Stimulated activated CD4-positive, alpha-beta T cell treated with anti-CD3 and anti-CD28 coated beads, Interleukin-4, amount 100 ng/mL, for 1 hour (primary cell): ENCODE data around the gene ALG2.

Experiments
- DNase-seq: peaks from one replicate; pipeline ENCODE4 v3.0.0-alpha.2; 2020

ALG2 gene

GRCh38 chr9:99190597-99191283 lies 31.0 kb downstream of the ALG2 start:
- DNase-seq: no peak

DNA sequence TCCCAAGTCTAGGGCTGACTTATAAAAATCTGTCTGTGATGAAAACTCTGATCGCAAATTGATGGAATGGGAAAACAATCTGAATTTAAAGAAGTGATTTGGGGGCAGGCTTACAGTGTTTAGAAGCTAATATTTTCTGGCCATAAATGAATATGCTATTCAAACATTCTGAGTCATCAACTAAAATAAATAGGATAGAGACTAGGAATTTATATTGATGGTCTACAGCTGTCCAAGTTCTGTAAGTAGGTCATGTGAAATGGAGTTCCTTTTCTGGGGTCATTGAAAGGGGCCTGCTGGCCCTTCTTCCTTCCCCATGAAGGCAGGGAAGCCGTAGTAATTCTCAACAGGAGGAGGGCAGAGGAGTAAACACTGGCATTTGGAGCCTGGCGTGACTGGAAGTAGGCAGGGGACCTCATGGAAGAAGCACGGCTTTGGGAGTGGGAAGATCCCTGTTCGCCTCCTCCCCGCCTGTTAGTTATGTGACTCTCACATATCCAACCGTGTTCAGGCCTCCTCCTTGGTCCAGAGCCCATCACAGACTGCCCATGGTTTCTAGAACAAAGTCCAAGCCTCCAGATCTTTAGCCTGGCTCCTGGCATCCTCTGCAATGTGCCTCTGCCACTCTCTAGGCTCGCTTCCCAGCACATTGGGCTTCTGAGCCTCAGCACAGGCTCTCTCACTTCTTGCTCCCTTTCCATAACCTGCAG lies 31.7 kb downstream of the ALG2 start:
- DNase-seq: no peak

- no peak for DNase-seq
Measured at GRCh38 chr9:99189186-99189585, 32.6 kb downstream of the ALG2 start.

DNA sequence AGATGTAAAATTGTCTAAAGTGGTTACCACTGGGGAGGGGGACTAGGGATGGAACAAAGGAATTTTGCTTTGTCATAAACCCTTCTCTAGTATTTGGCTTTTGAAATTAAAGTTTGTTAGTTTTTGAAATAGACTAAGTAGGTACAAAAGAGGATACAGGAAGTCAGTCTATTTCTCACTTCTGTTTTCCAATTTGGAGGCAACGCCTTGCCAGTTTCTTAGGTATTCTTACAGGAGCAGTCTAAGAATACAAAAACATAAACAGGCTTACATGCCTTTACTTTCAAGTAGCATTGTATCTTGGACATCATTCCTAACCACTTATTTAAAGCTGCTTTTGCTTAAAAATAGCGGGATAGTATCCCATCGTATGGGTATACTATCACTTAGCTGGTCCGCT lies 34.4 kb downstream of the ALG2 start:
- no peak for DNase-seq

GRCh38 chr9:99185934-99186333 lies 35.8 kb downstream of the ALG2 start:
- DNase-seq: no peak

DNA sequence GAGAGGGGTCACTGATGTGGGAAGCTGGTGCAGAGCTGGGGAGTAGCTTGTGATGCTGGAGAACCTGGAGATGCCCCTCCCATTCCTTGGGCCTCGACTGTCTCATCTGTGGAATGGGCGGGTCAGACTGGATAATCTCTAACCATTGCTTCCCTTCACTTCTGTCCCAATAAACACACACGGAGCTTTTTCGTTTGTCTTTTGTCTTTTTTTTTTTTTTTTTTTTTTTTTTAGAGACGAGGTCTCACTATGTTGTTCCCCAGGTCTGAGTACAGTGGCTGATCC lies 36.5 kb downstream of the ALG2 start:
- no peak for DNase-seq

- peak; percentile 71 for DNase-seq
Measured at GRCh38 chr9:99184475-99185347, 37.0 kb downstream of the ALG2 start.

DNA sequence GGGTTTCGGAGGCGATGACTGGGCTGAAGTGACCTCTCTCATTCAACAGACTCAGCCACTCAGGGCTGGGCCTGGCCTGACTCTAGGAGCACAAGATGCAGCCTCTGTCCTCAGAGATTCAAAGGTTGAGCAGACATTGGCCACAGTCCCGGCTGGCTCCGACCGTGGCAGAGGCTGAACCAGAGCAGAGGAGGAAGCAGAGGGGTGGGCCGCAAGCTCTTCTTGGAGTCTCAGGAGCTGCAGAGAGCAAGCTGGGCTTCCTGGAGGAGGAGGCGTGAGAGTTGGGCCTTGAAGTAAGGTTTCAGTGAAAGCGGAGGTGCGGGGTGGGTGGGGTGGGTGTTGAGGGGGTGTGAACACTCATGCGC lies 37.6 kb downstream of the ALG2 start:
- no peak for DNase-seq

DNA sequence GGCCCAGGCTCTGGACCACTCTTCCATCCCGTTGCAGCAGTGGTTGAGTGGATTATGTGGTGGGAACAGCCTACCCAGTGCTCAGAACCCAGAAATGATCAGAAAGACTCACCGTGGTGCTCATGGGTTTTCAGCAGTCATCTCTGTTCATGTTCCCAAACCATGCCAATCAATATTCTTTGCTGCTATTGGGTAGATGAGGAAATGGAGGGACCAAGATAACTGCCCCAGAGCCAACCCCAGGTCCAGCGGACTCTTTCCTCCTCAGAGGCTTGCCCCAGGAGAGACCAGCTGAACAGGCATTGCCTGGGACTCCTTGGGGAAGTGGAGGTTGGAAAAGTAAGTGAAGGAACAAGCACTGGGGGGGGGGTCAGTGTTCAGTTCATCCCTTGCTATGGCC lies 38.1 kb downstream of the ALG2 start:
- no peak for DNase-seq

- no peak for DNase-seq
Measured at GRCh38 chr9:99182356-99182755, 39.4 kb downstream of the ALG2 start.

DNA sequence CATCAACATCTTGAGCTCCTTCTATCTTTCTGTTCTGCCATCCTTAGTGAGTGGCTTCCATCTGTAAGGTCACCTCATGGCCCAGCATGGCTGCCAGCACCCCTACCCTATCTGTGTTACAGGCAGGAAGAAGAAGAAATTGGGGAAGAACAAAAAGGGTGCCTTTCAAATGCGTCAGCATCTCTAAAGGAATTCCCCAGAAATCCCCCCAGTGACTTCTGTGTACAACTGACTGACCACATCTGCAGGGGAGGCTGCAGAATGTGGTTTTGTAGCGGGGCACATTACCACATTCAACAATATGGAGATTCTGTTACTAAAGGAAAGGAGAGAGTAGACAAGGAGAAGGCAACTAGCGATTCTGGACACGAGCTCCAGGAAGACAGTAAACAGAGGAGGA lies 40.1 kb downstream of the ALG2 start:
- DNase-seq: no peak

DNA sequence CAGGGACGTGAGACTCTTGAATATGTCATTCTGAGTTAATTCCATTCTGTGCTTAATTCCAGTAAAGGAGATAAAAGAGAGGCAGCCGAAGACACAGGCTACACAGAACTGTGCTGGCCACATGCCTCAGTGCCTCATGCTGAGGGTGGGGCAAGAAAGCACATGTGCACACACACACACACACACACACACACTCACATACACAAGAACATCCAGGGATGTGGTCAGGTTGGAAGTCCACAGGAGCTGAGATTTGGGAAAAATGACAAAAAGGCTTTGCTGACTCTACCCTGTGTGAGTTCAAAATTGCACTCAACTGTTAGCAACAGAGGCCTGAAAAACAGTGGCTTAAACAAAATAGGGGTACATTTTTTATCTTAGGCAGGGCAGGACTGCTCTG lies 40.5 kb downstream of the ALG2 start:
- no peak for DNase-seq

- no peak for DNase-seq
Measured at GRCh38 chr9:99180662-99181061, 41.1 kb downstream of the ALG2 start.

GRCh38 chr9:99180199-99180598 lies 41.5 kb downstream of the ALG2 start:
- DNase-seq: no peak

- no peak for DNase-seq
Measured at GRCh38 chr9:99178912-99179872, 42.5 kb downstream of the ALG2 start.

DNA sequence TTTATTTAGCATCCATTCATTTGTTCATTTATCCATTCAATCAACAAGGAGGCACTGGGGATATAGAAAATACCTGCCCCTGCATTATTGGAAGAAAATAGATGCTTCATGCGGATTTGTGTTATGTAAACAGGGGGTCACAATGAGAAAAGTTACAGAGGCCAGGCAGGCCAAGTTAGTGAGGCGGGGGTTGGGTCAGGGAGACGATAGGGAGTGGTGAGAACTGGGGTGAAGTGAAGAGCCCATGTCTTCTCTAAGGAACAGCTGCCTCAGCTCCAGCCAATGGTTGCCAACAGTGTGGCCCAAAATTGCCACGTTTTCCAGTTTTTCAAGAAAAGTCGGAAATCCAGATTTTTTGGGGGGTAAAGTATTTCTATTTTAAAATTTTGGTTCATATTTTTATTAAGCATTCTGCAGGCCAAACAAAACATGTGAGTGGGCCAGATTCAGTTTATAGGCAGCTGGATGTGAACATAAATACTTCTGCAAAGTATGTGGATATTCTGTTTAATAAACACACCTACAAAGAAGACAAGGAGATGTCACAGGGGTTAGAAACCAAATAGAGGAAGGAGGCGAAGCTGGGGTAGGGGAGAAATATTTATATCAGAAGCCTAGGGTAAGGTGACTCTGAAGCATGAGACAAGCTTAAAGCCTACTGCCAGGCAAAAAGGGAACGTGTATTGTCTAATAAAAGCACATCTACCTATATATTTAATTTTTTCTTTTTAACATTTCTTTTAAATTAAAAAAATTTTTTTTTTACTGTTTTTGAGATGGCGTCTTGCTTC lies 44.0 kb downstream of the ALG2 start:
- no peak for DNase-seq

DNA sequence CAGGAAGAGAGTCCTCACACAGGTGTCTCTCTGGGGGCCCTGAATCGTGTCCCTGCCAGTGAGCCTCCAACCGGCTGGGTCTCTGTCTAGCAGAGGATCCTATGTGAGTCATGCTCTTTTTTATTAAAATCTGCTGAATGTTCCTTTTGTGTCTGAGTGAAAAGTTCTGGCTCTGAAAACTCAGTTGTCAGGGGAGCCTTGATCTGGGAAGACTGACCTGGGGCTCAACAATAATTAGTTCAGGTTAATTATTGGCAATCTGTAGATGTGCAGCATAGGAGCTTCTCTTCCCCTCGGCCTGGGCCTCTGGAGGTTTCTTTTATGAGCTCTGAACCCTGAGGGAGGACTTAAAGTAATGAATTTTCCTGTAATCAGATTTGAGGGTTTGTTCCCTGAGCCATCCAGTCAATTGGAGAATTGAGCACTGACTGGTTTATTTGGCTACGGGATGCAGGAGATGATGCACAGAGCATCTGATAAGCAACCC lies 45.2 kb downstream of the ALG2 start:
- no peak for DNase-seq

GRCh38 chr9:99173570-99174504 lies 47.9 kb downstream of the ALG2 start:
- no peak for DNase-seq

- DNase-seq: no peak
Measured at GRCh38 chr9:99172124-99173091, 49.3 kb downstream of the ALG2 start.
